ENCODE data around the gene ACTRT2.

- TF ChIP-seq CTCF (IDR thresholded peaks at IDR 0.05): no peak
- no peak for TF ChIP-seq POLR2A (IDR thresholded peaks at IDR 0.05)
These were observed 22.7 kb upstream of the ACTRT2 start for GRCh38 chr1:2998503-2999100.

Data from adrenal gland (tissue), 5 donors.